Activated T-helper 1 cell treated with Interleukin-2 at 50 U/mL for 16 hours (primary cell): ENCODE measurements around the gene LLGL2.
"Not testable (repeated sequence)": the region's sequence is repeated elsewhere in the genome, so short reads cannot be mapped to it uniquely, and the experiment has no call there.

Source experiments
- DNase-seq: peaks from one replicate; pipeline ENCODE4 v3.0.0-alpha.2; 2020; ENCODE audit warnings: low read depth

Gene LLGL2

DNA sequence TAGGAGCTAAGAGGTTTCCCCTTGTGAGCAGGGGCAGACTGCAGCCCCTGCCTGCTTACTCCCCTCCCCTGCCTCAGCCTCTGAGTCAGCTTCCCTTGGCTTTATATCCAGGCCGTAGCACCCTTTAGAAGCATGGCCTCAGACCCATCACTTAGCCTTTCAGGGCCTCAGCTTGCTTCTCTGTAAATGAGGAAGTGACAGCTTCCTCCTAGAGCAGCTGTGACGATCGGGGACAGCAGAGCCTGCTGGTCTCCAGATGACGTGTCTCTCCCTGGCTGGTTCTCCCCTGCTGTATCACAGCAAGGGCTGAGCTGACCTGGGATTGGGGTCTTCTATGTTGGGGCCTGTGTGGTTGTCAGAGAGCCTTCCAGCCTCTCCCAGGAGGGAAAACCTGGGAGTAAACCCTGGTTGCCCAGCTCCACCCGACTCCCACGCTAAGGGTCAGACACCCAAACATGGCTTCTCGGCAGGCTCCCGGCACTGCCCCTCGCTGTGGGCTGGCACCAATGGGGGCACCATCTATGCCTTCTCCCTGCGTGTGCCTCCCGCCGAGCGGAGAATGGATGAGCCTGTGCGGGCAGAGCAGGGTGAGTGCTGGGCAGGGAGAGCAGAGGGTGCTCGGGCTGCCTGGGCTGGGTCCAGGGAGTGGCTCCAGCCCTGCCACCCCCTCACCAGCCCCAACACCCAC, 45.8 kb downstream of the LLGL2 start:
- DNase-seq: no peak

DNA sequence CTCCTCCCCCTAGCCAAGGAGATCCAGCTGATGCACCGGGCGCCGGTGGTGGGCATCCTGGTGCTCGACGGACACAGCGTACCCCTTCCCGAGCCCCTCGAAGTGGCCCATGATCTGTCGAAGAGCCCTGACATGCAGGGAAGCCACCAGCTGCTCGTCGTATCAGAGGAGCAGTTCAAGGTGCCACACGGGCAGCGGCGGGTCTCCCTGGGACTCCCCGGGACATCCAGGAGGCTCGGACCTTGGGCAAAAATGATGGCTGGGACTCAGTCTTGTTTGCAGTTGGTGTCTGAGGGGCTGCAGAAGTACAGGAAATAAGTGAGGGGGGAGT, 46.4 kb downstream of the LLGL2 start:
- no peak for DNase-seq

DNA sequence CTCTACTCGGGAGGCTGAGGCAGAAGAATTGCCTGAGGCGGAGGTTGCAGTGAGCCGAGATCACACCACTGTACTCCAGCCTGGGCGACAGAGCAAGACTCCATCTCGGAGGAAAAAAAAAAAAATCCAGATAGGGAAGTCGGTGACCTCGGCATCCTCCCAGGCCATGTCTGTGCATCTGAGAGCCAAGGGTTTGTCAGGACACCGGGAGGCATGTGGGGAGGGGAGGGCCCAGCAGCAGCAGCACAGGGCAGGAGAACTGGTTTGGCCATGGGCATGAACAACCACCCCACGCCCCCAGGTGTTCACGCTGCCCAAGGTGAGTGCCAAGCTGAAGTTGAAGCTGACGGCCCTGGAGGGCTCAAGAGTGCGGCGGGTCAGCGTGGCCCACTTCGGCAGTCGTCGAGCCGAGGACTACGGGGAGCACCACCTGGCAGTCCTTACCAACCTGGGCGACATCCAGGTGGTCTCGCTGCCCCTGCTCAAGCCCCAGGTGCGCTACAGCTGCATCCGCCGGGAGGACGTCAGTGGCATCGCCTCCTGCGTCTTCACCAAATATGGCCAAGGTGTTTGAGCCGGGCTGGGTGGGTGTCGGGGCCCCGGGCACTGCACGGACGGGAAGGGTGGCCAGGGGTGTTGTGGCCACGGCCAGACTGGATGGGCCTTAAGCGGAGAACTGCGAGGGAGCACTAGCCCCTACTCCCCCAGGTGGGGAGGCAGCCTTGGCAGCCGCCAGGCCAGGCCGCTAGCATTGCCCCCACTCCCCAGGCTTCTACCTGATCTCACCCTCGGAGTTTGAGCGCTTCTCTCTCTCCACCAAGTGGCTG, 47.4 kb downstream of the LLGL2 start:
- no peak for DNase-seq

DNA sequence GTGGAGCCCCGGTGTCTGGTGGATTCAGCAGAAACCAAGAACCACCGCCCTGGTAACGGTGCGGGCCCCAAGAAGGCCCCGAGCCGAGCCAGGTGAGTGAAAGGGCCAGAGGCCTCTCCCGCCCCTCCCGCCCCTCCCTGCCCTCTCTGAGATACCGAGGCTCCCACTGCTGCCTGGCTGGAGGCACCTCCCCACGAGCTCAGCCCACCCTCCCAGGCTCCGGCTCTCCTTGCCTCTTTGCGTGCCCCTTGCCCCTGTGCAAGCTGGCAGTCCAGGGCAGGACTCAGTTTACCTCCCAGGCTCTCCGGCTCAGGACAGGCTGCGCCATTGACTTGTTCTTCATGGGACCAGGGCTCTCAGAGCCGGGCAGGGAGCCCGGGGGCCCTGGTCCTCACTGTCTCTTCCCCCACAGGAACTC, 48.1 kb downstream of the LLGL2 start:
- no peak for DNase-seq

DNA sequence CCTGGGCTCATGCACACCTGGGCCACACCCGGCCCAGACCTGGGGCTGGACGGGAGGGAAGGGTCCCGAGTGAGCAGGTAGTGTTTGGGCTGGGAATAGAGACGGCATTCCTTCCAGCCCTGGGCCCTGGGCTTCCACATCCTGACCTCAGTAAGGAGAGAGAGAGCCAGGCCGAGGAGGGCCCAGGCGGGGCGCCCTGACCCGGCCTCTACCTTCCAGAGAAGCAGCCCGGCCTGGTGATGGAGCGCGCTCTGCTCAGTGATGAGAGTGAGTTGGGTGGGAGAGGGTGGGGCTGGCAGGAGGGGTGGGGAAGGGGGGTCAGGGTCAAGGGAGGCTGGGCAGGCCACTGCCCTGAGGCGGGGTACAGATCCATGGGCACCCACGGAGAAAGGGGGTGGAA, 48.5 kb downstream of the LLGL2 start:
- DNase-seq: no peak

DNA sequence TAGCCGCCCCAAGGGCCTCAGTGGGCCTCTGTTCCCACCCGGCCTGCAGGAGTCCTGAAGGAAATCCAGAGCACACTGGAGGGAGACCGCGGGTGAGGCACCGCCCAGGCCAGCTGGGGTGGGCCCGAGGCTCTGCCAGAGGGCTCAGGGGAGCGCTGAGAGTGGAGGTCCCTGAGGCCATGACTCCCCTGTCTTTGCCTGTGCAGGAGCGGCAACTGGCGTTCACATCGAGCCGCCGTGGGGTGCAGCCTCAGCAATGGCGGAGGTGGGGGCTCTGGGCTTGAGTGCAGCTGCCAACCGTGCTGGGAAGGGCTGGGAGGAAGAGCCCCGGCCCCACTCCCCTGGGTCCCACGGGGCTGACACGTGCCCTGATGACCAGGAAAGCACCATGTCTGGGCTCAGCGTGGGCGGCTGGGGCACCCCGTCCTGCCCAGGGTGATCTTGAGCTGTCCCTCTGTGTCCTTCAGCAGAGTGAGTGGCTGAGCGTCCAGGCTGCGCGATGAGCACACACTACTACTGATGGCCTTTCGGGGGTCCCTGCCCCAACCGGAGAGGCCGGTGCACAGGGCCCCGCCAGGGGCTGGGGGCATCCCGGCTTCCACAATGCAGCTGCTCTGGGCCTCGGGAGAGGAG, 49.0 kb downstream of the LLGL2 start:
- no peak for DNase-seq

DNA sequence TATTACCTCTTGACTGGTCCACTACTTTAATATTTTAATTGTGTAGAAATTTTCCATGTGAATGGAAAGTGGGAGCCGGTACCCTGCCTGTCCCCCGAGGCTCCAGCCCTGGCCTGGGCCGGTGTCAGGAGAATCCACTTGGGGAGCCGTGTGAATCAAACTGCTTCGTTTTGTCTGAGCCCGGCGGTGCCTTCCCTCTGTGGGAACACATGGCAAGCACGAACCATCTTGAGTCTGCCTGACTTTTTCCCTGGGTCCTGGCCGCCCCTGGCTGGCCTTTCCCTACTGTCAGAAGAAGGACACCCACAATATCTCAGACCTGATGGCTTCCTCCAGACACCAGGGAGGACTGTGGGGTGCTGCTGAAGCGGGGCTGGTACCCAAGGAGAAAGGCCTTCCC, 49.7 kb downstream of the LLGL2 start:
- DNase-seq: no peak

DNA sequence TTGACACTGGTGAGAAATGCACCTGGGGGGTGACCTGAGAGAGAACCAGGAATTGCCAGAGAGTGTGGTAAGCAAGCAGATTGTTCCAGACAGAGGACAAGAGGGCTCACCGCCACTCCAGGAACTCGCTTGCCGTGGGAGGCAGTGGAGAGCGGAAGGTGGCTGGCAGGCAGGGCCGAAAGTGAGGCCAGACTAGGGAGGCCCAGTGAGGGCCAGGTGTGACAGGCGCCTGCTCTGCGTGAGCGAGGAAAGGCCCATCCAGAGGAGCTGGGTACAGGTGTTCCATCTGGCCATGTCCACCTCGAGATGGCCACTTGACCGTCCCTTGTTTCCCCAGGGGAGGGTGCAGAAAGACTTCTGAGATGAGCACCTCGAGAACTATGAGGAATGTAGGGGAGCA, 50.2 kb downstream of the LLGL2 start:
- no peak for DNase-seq

DNA sequence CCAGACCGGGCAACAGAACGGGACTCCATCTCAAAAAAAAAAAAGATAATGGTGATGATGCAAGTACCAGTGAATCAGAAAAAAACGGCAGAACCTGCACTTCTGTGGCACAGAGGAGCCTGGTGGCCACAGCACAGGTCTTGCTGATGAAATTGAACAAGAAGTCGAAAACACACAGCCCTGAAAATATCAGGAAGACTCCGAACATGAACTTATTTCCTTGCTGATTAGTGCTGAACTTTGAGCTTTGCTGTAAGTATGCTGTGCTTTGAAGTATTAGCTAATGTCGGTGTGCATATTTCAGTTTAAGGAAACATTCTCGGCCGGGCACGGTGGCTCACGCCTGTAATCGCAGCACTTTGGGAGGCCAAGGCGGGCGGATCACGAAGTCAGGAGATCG, 51.2 kb downstream of the LLGL2 start:
- no peak for DNase-seq

DNA sequence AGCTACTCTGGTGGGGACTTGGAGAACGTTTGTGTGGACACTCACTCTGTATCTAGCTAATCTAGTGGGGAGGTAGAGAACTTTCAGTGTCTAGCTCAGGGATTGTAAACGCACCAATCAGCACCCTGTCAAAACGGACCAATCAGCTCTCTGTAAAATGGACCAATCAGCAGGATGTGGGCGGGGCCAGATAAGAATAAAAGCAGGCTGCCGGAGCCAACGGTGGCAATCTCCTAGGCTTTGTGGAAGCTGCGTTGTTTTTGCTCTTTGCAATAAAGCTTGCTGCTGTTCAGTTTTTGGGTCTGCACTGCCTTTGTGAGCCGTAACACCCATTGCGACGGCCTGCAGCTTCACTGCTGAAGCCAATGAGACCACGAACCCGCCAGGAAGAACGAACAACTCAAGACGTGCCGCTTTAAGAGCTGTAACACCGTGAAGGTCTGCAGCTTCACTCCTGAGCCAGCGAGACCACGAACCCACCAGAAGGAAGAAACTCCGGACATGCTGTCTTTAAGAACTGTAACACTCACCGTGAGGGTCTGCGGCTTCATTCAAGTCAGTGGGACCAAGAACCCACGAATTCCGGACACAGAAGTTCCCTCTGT, 55.7 kb downstream of the LLGL2 start:
- peak; percentile 13 for DNase-seq

DNA sequence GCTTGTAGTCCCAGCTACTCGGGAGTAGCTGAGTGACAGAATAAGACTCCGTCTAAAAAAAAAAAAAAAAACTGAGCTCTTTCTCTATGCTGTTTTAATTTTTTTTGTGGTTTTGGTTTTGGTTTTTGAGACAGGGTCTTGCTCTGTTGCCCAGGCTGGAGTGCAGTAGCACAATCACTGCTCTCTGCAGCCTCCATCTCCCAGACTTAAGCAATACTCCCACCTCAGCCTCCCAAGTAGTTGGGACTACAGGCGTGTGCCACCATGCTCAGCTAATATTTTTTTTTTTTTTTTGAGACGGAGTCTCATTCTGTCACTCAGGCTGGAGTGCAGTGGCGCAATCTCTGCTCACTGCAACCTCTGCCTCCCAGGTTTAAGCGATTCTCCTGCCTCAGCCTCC, 57.7 kb downstream of the LLGL2 start:
- not testable (repeated sequence) for DNase-seq

DNA sequence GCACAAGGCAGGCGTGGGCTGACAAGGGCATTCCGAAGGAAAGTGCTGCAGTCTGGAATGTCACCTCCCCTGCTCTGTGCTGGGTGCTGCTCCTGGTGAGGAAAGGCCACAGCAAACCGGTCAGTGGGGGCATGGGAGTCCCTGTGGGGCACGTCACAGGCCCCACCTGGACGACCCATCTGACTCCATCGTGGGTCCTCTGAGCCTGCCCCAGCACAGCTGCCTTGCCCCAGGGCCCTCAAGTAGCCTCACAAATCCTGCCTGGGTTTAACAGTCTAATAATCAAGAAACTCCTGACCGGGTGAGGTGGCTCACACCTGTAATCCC, 59.3 kb downstream of the LLGL2 start:
- DNase-seq: no peak

DNA sequence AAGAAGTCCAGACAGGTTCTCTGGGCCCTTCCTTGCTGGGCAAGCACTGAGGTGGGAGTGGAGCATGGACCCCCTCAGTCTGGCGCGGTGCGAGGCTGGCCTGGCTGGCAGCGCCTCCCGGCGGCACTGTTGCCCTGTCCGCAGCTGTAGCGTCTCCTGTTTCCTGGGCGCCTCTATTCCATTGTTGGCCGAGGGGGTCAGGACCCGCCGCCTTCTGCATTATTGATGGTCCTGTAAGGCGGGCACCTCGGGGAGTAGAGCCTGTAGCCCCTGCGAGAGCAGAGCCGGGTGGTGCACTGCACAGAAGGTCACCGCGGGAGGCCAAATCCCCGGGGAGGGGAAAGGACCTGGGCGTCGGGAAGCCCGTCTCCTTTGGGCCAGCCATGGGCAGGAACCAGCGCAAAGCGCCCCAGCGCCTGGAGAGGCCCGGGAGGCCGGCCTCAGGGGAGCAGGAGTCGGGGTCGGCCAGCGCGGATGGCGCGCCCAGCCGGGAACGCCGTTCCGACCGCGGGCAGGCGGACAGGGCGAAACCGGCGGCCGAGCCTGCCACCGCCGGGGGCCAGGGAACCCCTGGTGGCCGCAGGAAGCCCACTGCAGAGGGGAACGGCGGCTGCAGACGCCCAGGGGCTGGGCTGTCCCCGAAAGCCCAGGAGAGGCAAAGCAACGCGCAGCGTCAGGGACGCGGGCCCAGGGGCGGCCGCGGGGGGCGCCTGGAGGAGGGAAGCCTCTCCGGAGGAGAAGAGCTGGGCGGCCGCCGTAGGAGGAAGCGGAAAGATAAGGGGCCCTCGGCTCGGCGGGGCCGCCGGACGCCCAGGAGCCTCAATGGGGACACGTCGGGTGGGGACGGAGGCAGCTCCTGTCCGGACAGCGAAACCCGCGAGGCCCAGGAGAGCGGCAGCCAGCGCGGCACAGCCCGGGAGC, 62.4 kb downstream of the LLGL2 start, which contains the start of gene MYO15B:
Gene MYO15B, plus strand, starts transcription at position 126 of the 921 bp plus-strand sequence. Its CDS starts 258 bp downstream, at position 384.
- peak; percentile 48 for DNase-seq

DNA sequence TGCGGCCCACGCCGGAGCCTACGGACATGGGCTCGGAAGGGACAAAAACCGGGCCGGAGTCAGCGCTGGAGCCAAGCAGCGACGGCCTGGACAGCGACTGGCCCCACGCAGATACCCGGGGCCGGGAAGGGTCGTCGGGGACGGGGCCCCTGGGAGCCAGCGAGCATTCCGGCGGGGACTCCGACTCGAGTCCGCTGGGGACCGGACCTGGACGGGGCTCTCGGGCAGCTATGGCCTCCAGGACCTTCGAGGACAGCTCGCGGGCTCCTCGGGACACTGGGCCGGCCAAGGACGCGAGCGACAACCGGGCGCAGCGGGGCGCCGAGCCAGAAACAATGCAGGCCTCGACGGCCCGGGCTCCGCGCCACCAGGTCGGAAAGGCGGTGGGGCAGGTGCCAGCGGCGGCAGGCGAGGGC, 63.1 kb downstream of the LLGL2 start:
- DNase-seq: peak; percentile 8

DNA sequence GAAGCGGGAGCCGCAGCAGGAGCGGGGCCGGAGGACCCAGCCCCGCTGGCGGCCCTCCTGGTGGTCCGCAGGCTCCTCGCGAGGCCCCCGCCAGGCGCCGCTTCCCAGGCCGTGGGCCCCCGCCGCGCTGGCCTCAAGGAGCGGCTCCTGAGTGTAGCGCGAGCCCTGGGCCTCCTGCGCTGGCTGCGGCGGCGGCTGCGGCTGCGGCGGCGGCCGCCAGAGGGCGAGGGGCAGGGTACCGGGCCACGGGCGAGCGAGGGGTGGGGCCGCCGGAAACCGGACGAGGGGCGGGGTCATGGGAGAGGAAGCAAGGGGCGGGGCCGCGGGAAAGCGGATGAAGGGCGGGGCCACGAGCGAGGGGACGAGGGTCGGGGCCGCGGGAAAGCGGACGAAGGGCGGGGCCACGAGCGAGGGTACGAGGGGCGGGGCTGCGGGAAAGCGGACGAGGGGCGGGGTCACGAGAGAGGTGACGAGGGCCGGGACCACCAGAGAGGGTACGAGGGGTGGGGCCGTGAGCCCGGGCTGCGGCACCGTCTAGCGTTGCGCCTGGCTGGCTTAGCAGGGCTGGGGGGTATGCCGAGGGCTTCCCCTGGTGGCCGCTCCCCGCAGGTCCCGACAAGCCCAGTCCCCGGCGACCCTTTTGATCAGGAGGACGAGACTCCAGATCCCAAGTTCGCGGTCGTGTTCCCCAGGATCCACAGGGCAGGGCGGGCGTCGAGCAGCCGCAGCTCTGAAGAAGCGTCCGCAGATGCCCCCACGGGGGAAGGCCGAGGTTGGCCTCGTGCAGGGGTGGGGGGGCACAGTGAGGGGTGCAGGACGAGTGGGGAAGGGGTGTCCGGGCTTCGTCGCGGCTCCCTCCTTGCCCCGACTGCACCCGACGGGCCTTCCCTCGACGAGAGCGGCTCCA, 63.8 kb downstream of the LLGL2 start:
- peak; percentile 89 for DNase-seq

DNA sequence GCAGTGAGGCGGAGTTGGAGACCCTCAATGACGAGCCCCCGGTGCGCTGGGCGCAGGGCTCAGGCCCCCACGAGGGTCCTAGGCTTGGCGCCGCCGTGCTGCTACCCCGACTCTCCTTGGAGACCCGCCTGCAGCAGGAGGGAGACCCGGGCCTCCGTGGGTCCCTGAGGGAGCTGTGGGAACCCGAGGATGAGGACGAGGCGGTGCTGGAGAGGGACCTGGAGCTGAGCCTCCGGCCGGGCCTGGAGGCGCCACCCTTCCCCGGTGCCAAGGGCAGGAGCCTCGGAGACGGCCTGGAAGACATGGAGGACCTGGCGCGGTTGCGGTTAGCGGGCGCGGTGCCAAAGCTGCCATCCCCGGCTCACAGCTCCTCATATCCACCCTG, 64.4 kb downstream of the LLGL2 start:
- DNase-seq: no peak

DNA sequence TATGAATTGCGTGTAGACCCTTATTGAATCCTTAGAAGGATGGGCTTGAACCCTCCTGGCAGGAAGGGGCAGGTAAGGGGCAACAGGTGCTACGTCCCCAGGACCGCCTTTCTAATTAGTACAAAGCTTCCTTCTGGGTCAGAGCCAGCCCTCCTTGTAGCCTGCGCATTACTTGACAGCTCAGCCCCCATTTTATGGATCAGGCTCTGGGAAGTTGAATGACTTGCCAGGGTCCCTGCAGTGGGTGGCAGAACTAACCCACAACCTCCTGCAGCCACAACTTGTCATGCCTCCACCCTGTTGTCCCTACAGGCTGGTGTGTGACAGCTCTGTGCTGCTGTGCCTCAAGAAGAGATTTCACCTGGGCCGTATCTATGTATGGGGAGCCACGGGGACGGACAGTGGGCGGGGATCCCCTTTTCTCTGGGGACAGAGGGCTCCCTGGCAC, 64.8 kb downstream of the LLGL2 start:
- DNase-seq: no peak

DNA sequence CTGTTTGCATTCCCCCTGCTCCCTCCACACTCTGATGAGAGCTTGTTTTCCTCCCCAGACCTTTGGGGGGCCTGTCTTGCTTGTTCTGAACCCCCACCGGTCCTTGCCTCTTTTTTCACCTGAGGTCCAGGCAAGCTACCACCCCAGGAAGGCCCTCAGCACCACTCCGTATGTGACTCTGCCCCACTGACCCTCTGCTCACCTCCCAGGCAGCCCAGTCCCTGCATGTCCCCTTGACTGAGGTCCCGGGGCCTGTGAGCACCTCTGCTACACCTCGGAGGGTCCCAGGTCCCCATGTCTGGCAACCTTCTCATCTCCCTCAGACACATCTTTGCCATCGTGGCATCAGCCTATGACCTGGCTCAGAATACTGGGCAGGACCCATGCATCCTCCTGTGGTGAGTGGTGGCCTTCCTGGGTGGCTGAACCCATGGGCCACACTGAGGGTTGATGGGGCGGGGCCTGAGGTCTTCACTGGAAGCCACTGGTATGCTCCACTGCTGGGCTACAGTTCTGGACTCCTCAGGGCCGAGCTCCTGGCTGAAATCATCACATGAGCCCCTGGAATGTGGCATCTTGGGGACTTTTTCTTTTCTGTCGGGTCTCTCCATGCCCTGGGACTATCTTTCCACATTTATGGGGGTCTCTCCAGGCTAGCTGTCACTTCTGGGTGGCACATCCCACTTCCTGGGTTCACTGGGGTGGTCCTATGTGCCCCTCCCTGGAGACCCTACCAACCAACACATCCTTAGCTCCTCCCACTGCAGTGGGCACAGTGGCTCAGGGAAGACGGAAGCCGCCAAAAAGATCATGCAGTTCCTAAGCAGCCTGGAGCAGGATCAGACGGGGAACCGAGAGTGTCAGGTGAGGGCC, 65.6 kb downstream of the LLGL2 start:
- DNase-seq: no peak

DNA sequence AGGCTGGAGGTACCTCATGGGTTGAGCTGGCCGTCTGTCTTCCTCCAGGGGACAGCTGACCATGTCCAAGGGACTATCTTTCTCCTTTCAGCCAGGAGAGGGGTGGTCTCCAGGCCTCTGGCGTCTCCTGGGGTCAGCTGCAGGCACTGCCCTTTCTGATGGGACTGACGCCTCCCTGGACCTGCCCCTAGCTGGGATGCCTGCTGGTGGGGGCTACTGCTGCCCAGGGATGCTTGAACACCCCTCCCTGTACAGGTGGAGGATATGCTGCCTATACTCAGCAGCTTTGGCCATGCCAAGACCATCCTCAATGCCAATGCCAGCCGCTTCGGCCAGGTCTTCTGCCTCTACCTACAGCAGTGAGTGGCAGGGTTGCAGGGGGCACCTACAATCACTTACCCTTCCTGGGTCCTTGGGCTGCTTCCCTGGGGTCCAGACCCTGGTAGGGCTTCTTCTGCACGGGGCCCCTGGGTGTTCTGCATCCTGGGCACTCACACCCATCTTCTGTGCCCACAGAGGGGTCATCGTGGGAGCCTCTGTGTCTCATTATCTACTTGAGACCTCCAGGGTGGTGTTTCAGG, 66.3 kb downstream of the LLGL2 start:
- DNase-seq: no peak
